ENCODE measurements around the gene LCT. TPM values are rescaled to one million over a fixed set of nuclear protein-coding genes. Genes with fewer than 3 reads are reported as not detected.

LCT gene
- total and polyA plus RNA-seq, 2 donors from 2014 or later, result 0.19 TPM; not detected in 1

DNA sequence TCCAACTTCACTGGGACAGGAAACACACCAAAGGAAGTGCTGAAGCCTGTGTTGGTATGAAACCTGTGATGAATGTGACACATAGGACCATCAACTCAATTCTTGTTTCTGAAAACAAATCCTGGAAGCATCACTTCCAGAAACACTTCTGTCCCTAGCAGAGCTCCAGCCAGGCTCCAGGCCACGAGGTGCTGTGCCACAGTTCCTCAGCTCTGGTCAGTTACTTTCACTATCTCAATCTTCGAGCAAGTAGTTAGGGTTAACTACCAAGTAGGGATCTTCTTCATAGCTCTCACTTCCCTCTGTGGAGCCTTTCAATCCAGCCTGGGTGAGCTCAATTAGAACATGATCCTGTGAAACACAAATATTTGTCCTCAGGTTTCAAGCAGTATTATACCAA, 3.6 kb upstream of the LCT start:
- Histone ChIP-seq H3K9me3 (ENCODE audit: control insufficient read depth in 2 of 3, insufficient read depth in 1 of 3, low read length in 3 of 3) (no peaks in the 10 kb centered on the region), H3K27ac (ENCODE audit: low read depth in 2 of 2, low read length in 2 of 2) (peak overlapping the region in 1 of 2 donors; percentile 60), H3K36me3 (ENCODE audit: control insufficient read depth in 2 of 3, insufficient read depth in 3 of 3, low read length in 3 of 3) (peaks cover 0 to 2% (median 0%) of the 10 kb centered on the region in 3 donors), H3K27me3 (ENCODE audit: control insufficient read depth, insufficient read depth, low read length) (no peaks in the 10 kb centered on the region), H3K9ac (ENCODE audit: low read length in 3 of 3) (no peak overlapping the region), H3K4me3 (ENCODE audit: low read length in 3 of 3) (peak overlapping the region in 1 of 3 donors; percentile 9), H3K4me1 (ENCODE audit: control insufficient read depth in 2 of 3, insufficient read depth in 2 of 3, low read depth in 1 of 3, low read length in 3 of 3) (peaks cover 0 to 4% (median 0%) of the 10 kb centered on the region in 3 donors)
- no peak for FAIRE-seq
- no peak for TF ChIP-seq CTCF (IDR thresholded peaks at IDR 0.05; ENCODE audit: borderline replicate concordance, extremely low read depth, insufficient read depth)
- intact Hi-C loops (cut with DNase I), result no loop called here
- DNase-seq, result peak in 1 of 5 donors; percentile 13

DNA sequence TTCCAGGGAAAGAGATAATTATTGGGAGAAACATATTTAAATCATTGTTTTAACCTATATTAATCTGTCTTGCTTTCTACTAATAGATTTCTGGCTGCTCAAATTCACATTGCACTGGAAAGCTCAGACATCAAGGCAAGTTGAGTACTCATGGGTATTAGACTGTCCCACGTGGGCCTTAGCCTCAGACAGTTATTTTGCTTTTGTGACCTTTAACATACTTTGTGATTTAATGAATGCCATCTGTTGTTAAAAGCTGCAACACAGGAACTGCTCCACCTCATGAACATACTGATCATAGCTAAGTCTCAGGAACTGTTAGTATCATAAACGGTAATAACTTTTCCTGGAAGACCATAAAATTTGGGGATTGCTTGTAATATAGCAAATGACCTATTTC, 2.7 kb upstream of the LCT start:
- Histone ChIP-seq H3K36me3 (ENCODE audit: control insufficient read depth in 2 of 3, insufficient read depth in 3 of 3, low read length in 3 of 3) (peaks cover 0 to 2% (median 0%) of the 10 kb centered on the region in 3 donors), H3K9ac (ENCODE audit: low read length in 3 of 3) (no peak overlapping the region), H3K27ac (ENCODE audit: low read depth in 2 of 2, low read length in 2 of 2) (no peak overlapping the region), H3K27me3 (ENCODE audit: control insufficient read depth, insufficient read depth, low read length) (no peaks in the 10 kb centered on the region), H3K4me3 (ENCODE audit: low read length in 3 of 3) (no peak overlapping the region), H3K4me1 (ENCODE audit: control insufficient read depth in 2 of 3, insufficient read depth in 2 of 3, low read depth in 1 of 3, low read length in 3 of 3) (peaks cover 0 to 4% (median 0%) of the 10 kb centered on the region in 3 donors), H3K9me3 (ENCODE audit: control insufficient read depth in 2 of 3, insufficient read depth in 1 of 3, low read length in 3 of 3) (no peaks in the 10 kb centered on the region)
- no peak for TF ChIP-seq CTCF (IDR thresholded peaks at IDR 0.05; ENCODE audit: borderline replicate concordance, extremely low read depth, insufficient read depth)
- FAIRE-seq, result no peak
- peak in 2 of 5 donors; percentile 69 to 78 for DNase-seq
- intact Hi-C loops (cut with DNase I), result no loop called here

GRCh38 chr2:135838502-135838901, 1.5 kb upstream of the LCT start:
- H3K4me3 ChIP-seq (ENCODE audit: low read length in 3 of 3), result no peak overlapping the region
- H3K9ac ChIP-seq (ENCODE audit: low read length in 3 of 3), result no peak overlapping the region
- no peak overlapping the region for H3K27ac ChIP-seq (ENCODE audit: low read depth in 2 of 2, low read length in 2 of 2)
- DNase-seq (no peak), FAIRE-seq (no peak)
- H3K4me1 ChIP-seq (ENCODE audit: control insufficient read depth in 2 of 3, insufficient read depth in 2 of 3, low read depth in 1 of 3, low read length in 3 of 3), result peaks cover 0 to 4% (median 0%) of the 10 kb centered on the region in 3 donors
- no peaks in the 10 kb centered on the region for H3K9me3 ChIP-seq (ENCODE audit: control insufficient read depth in 2 of 3, insufficient read depth in 1 of 3, low read length in 3 of 3)
- H3K36me3 ChIP-seq (ENCODE audit: control insufficient read depth in 2 of 3, insufficient read depth in 3 of 3, low read length in 3 of 3), result no peaks in the 10 kb centered on the region
- H3K27me3 ChIP-seq (ENCODE audit: control insufficient read depth, insufficient read depth, low read length), result no peaks in the 10 kb centered on the region
- TF ChIP-seq CTCF (IDR thresholded peaks at IDR 0.05; ENCODE audit: borderline replicate concordance, extremely low read depth, insufficient read depth), result no peak
- intact Hi-C loops (cut with DNase I), result no loop called here

- intact Hi-C loops (cut with DNase I), result no loop called here
- TF ChIP-seq CTCF (IDR thresholded peaks at IDR 0.05; ENCODE audit: borderline replicate concordance, extremely low read depth, insufficient read depth), result no peak
Observed at GRCh38 chr2:135832891-135833290, 4.1 kb downstream of the LCT start.

More at GRCh38 chr2:135832891-135833290, 4.1 kb downstream of the LCT start:
- DNase-seq, result no peak
- FAIRE-seq, result no peak
- Histone ChIP-seq H3K4me3 (ENCODE audit: low read length in 3 of 3) (no peak overlapping the region), H3K4me1 (ENCODE audit: control insufficient read depth in 2 of 3, insufficient read depth in 2 of 3, low read depth in 1 of 3, low read length in 3 of 3) (no peaks in the 10 kb centered on the region), H3K9ac (ENCODE audit: low read length in 3 of 3) (no peak overlapping the region), H3K36me3 (ENCODE audit: control insufficient read depth in 2 of 3, insufficient read depth in 3 of 3, low read length in 3 of 3) (no peaks in the 10 kb centered on the region), H3K27ac (ENCODE audit: low read depth in 2 of 2, low read length in 2 of 2) (no peak overlapping the region), H3K27me3 (ENCODE audit: control insufficient read depth, insufficient read depth, low read length) (no peaks in the 10 kb centered on the region), H3K9me3 (ENCODE audit: control insufficient read depth in 2 of 3, insufficient read depth in 1 of 3, low read length in 3 of 3) (no peaks in the 10 kb centered on the region)

All from kidney (tissue), 14 donors.